T-helper 17 cell (primary cell): ENCODE measurements around the gene ATXN2. TPM values are rescaled to one million over a fixed set of nuclear protein-coding genes. Genes with fewer than 3 reads are reported as not detected.

ENCODE experiments used
- ATAC-seq: fragments of 150-1000 bp; cut with Tn5 transposase; 2 replicates; pipeline ENCODE4 v1.10.0; 2021; ENCODE audit warnings: mild to moderate bottlenecking, moderate library complexity
- DNase-seq, 3 donors: peaks; one replicate each; pipeline versions ENCODE4 v3.0.0 to v3.0.0-alpha.2; 2020 to 2021
- H3K9me3 ChIP-seq: one replicate; pipeline ENCODE4 v1.7.0; 2013; ENCODE audit warnings: low read length, mild to moderate bottlenecking; ENCODE audit not compliant: control insufficient read depth, poor library complexity, severe bottlenecking
- H3K27ac Mint-ChIP-seq: one replicate; pipeline ENCODE4 v1.8.0; 2022; ENCODE audit warnings: mild to moderate bottlenecking, moderate library complexity, mixed read lengths
- H3K27me3 Mint-ChIP-seq: one replicate; pipeline ENCODE4 v1.8.0; 2022; ENCODE audit warnings: mixed read lengths
- H3K36me3 Mint-ChIP-seq: one replicate; pipeline ENCODE4 v1.8.0; 2022; ENCODE audit warnings: low read depth, mixed read lengths
- H3K4me1 Mint-ChIP-seq: one replicate; pipeline ENCODE4 v1.8.0; 2022; ENCODE audit warnings: mild to moderate bottlenecking, mixed read lengths
- H3K4me3 Mint-ChIP-seq: one replicate; pipeline ENCODE4 v1.8.0; 2022; ENCODE audit warnings: mild to moderate bottlenecking, moderate library complexity, mixed read lengths
- total RNA-seq, 4 donors: library from RNA in 2 of 4; stranded (reverse) in 2 of 4; gene quantifications; one replicate each; pipeline ENCODE4 v1.2.3 and lab custom pipeline; 2022 to 2026

Gene ATXN2
- total RNA-seq, 2 donors from 2014 or later, result 47.6 to 48.8 TPM

GRCh38 chr12:111438481-111438880 lies 160.6 kb downstream of the ATXN2 start:
- ATAC-seq, result no peak
- Mint-ChIP-seq H3K27ac (peak overlapping the region; percentile 100), H3K4me1 (peaks cover 79% of the 10 kb centered on the region), H3K27me3 (no peaks in the 10 kb centered on the region), H3K4me3 (peak overlapping the region; percentile 81), H3K36me3 (no peaks in the 10 kb centered on the region)
- H3K9me3 ChIP-seq, result no peaks in the 10 kb centered on the region
- DNase-seq, result peak in 2 of 3 donors; percentile 32 to 36

- no peaks in the 10 kb centered on the region for H3K27me3 Mint-ChIP-seq
- no peaks in the 10 kb centered on the region for H3K36me3 Mint-ChIP-seq
- ATAC-seq, result no peak
- no peak for DNase-seq
- H3K4me3 Mint-ChIP-seq, result no peak overlapping the region
- H3K9me3 ChIP-seq, result no peaks in the 10 kb centered on the region
- H3K27ac Mint-ChIP-seq, result peak overlapping the region; percentile 100
- H3K4me1 Mint-ChIP-seq, result peaks cover 79% of the 10 kb centered on the region
These were observed 161.2 kb downstream of the ATXN2 start for GRCh38 chr12:111437816-111438454.

- no peak for ATAC-seq
- peak overlapping the region; percentile 100 for H3K27ac Mint-ChIP-seq
- no peaks in the 10 kb centered on the region for H3K9me3 ChIP-seq
- H3K4me1 Mint-ChIP-seq, result peaks cover 82% of the 10 kb centered on the region
- H3K4me3 Mint-ChIP-seq, result peak overlapping the region; percentile 66
- H3K27me3 Mint-ChIP-seq, result no peaks in the 10 kb centered on the region
- H3K36me3 Mint-ChIP-seq, result no peaks in the 10 kb centered on the region
- DNase-seq, result no peak
These were observed 162.3 kb downstream of the ATXN2 start for GRCh38 chr12:111436811-111437210.

- Mint-ChIP-seq H3K4me1 (peaks cover 83% of the 10 kb centered on the region), H3K27me3 (no peaks in the 10 kb centered on the region), H3K4me3 (peak overlapping the region; percentile 66), H3K27ac (peak overlapping the region; percentile 100), H3K36me3 (no peaks in the 10 kb centered on the region)
- no peak for DNase-seq
- H3K9me3 ChIP-seq, result no peaks in the 10 kb centered on the region
- ATAC-seq, result no peak
These were observed 162.8 kb downstream of the ATXN2 start for GRCh38 chr12:111436266-111436665.

- no peak for DNase-seq
- Mint-ChIP-seq H3K27ac (peak overlapping the region; percentile 100), H3K4me3 (peak overlapping the region; percentile 88), H3K36me3 (no peaks in the 10 kb centered on the region), H3K4me1 (peaks cover 81% of the 10 kb centered on the region), H3K27me3 (no peaks in the 10 kb centered on the region)
- ATAC-seq, result no peak
- no peaks in the 10 kb centered on the region for H3K9me3 ChIP-seq
These were observed 163.4 kb downstream of the ATXN2 start for GRCh38 chr12:111435661-111436201.

GRCh38 chr12:111434680-111435338 lies 164.3 kb downstream of the ATXN2 start:
- H3K9me3 ChIP-seq, result no peaks in the 10 kb centered on the region
- Mint-ChIP-seq H3K4me3 (peak overlapping the region; percentile 88), H3K4me1 (peaks cover 82% of the 10 kb centered on the region), H3K36me3 (no peaks in the 10 kb centered on the region), H3K27ac (peak overlapping the region; percentile 100), H3K27me3 (no peaks in the 10 kb centered on the region)
- peak; percentile 62 to 81 (median 80) for DNase-seq
- peak; percentile 79 for ATAC-seq

GRCh38 chr12:111434049-111434448 lies 165.1 kb downstream of the ATXN2 start:
- H3K9me3 ChIP-seq, result no peaks in the 10 kb centered on the region
- Mint-ChIP-seq H3K4me1 (peaks cover 86% of the 10 kb centered on the region), H3K27ac (peak overlapping the region; percentile 100), H3K36me3 (no peaks in the 10 kb centered on the region), H3K4me3 (peak overlapping the region; percentile 88), H3K27me3 (no peaks in the 10 kb centered on the region)
- no peak for DNase-seq
- ATAC-seq, result no peak

- no peak for ATAC-seq
- peak overlapping the region; percentile 95 for H3K4me3 Mint-ChIP-seq
- DNase-seq, result no peak
- H3K4me1 Mint-ChIP-seq, result peaks cover 82% of the 10 kb centered on the region
- peak overlapping the region; percentile 100 for H3K27ac Mint-ChIP-seq
- H3K9me3 ChIP-seq, result no peaks in the 10 kb centered on the region
- no peaks in the 10 kb centered on the region for H3K27me3 Mint-ChIP-seq
- no peaks in the 10 kb centered on the region for H3K36me3 Mint-ChIP-seq
These were observed 167.3 kb downstream of the ATXN2 start for GRCh38 chr12:111431772-111432171.

- no peaks in the 10 kb centered on the region for H3K27me3 Mint-ChIP-seq
- no peaks in the 10 kb centered on the region for H3K36me3 Mint-ChIP-seq
- no peaks in the 10 kb centered on the region for H3K9me3 ChIP-seq
- H3K4me3 Mint-ChIP-seq, result peak overlapping the region; percentile 95
- ATAC-seq (peak; percentile 45), DNase-seq (peak; percentile 61 to 73 (median 63))
- H3K4me1 Mint-ChIP-seq, result peaks cover 81% of the 10 kb centered on the region
- peak overlapping the region; percentile 100 for H3K27ac Mint-ChIP-seq
These were observed 168.4 kb downstream of the ATXN2 start for GRCh38 chr12:111430433-111431353.

GRCh38 chr12:111429828-111430432 lies 169.2 kb downstream of the ATXN2 start:
- H3K27me3 Mint-ChIP-seq, result no peaks in the 10 kb centered on the region
- peak; percentile 55 to 73 (median 65) for DNase-seq
- H3K4me3 Mint-ChIP-seq, result peak overlapping the region; percentile 95
- peaks cover 82% of the 10 kb centered on the region for H3K4me1 Mint-ChIP-seq
- H3K36me3 Mint-ChIP-seq, result no peaks in the 10 kb centered on the region
- peak; percentile 46 for ATAC-seq
- no peaks in the 10 kb centered on the region for H3K9me3 ChIP-seq
- H3K27ac Mint-ChIP-seq, result peak overlapping the region; percentile 100

- no peak for ATAC-seq
- H3K27ac Mint-ChIP-seq, result peak overlapping the region; percentile 100
- H3K36me3 Mint-ChIP-seq, result no peaks in the 10 kb centered on the region
- no peaks in the 10 kb centered on the region for H3K27me3 Mint-ChIP-seq
- H3K4me3 Mint-ChIP-seq, result peak overlapping the region; percentile 95
- no peaks in the 10 kb centered on the region for H3K9me3 ChIP-seq
- H3K4me1 Mint-ChIP-seq, result peaks cover 79% of the 10 kb centered on the region
- DNase-seq, result no peak
These were observed 170.4 kb downstream of the ATXN2 start for GRCh38 chr12:111428728-111429175.

GRCh38 chr12:111428081-111428727 lies 170.9 kb downstream of the ATXN2 start:
- Mint-ChIP-seq H3K4me1 (peaks cover 74% of the 10 kb centered on the region), H3K36me3 (no peaks in the 10 kb centered on the region), H3K27me3 (no peaks in the 10 kb centered on the region), H3K4me3 (peak overlapping the region; percentile 95), H3K27ac (peak overlapping the region; percentile 100)
- no peaks in the 10 kb centered on the region for H3K9me3 ChIP-seq
- ATAC-seq (no peak), DNase-seq (no peak)
